Right lung (tissue), 5 donors: ENCODE results near the gene ALK. TPM values are rescaled to one million over a fixed set of nuclear protein-coding genes. Genes with fewer than 3 reads are reported as not detected.

Experiments
- DNase-seq, 2 donors: peaks; one replicate each; pipeline ENCODE4 v3.0.0-alpha.2; 2013
- polyA plus RNA-seq, 5 donors: library from polyadenylated mRNA; unstranded; fragments of 120-200 nt; gene quantifications; one replicate each; pipeline versions ENCODE4 v1.2.1 to v1.2.3, GENCODE V29; 2013; ENCODE audit warnings: inconsistent platforms in 1 of 5, low replicate concordance in 1 of 5; ENCODE audit not compliant: insufficient read length in 5 of 5, insufficient read depth in 1 of 5

Gene ALK
- polyA plus RNA-seq, 5 donors = 0.03 to 0.27 (median 0.05) TPM

GRCh38 chr2:29655391-29656086 lies 265.8 kb downstream of the ALK start:
- DNase-seq = no peak

GRCh38 chr2:29650631-29651097 lies 270.7 kb downstream of the ALK start:
- no peak for DNase-seq

GRCh38 chr2:29644949-29645348 lies 276.4 kb downstream of the ALK start:
- DNase-seq = no peak

- no peak for DNase-seq
Observed at GRCh38 chr2:29643196-29643595, 278.2 kb downstream of the ALK start.

- no peak for DNase-seq
Observed at GRCh38 chr2:29640360-29640759, 281.0 kb downstream of the ALK start.

GRCh38 chr2:29638641-29639040 lies 282.7 kb downstream of the ALK start:
- no peak for DNase-seq

- DNase-seq = no peak
Observed at GRCh38 chr2:29634916-29635315, 286.5 kb downstream of the ALK start.

GRCh38 chr2:29632018-29632417 lies 289.4 kb downstream of the ALK start:
- no peak for DNase-seq

- DNase-seq = no peak
Observed at GRCh38 chr2:29629495-29629894, 291.9 kb downstream of the ALK start.

GRCh38 chr2:29628862-29629261 lies 292.5 kb downstream of the ALK start:
- no peak for DNase-seq

- no peak for DNase-seq
Observed at GRCh38 chr2:29628108-29628745, 293.2 kb downstream of the ALK start.

- DNase-seq = no peak
Observed at GRCh38 chr2:29627279-29627711, 294.1 kb downstream of the ALK start.

GRCh38 chr2:29620890-29621289 lies 300.5 kb downstream of the ALK start:
- no peak for DNase-seq

GRCh38 chr2:29619689-29620088 lies 301.7 kb downstream of the ALK start:
- no peak for DNase-seq

- DNase-seq = no peak
Observed at GRCh38 chr2:29618024-29618423, 303.4 kb downstream of the ALK start.

- no peak for DNase-seq
Observed at GRCh38 chr2:29617351-29617750, 304.0 kb downstream of the ALK start.

- no peak for DNase-seq
Observed at GRCh38 chr2:29616569-29616968, 304.8 kb downstream of the ALK start.

- DNase-seq = no peak
Observed at GRCh38 chr2:29615841-29616240, 305.5 kb downstream of the ALK start.

- no peak for DNase-seq
Observed at GRCh38 chr2:29615183-29615582, 306.2 kb downstream of the ALK start.

GRCh38 chr2:29614295-29614830 lies 307.0 kb downstream of the ALK start:
- DNase-seq = no peak

- DNase-seq = no peak
Observed at GRCh38 chr2:29613792-29614266, 307.6 kb downstream of the ALK start.

- DNase-seq = no peak
Observed at GRCh38 chr2:29613067-29613466, 308.3 kb downstream of the ALK start.

- no peak for DNase-seq
Observed at GRCh38 chr2:29612568-29612967, 308.8 kb downstream of the ALK start.
